ENCODE measurements around the gene SLC9C1.

Gene SLC9C1

GRCh38 chr3:112097378-112097777 lies 196.6 kb downstream of the SLC9C1 start:
- no peak for DNase-seq

GRCh38 chr3:112096176-112096575 lies 197.8 kb downstream of the SLC9C1 start:
- no peak for DNase-seq

- DNase-seq, result no peak
Measured at GRCh38 chr3:112095731-112096130, 198.3 kb downstream of the SLC9C1 start.

GRCh38 chr3:112093180-112093522 lies 200.9 kb downstream of the SLC9C1 start:
- no peak for DNase-seq

- no peak for DNase-seq
Measured at GRCh38 chr3:112092496-112093179, 201.4 kb downstream of the SLC9C1 start.

- no peak for DNase-seq
Measured at GRCh38 chr3:112090887-112091586, 203.0 kb downstream of the SLC9C1 start.
